Panc1 (cell line): ENCODE data around the gene HNRNPA1. TPM values are rescaled to one million over a fixed set of nuclear protein-coding genes. Genes with fewer than 3 reads are reported as not detected.

Experiments
- ATAC-seq: fragments of 200-7000 bp; cut with Tn5 transposase; 2 replicates; pipeline ENCODE4 v1.9.1; 2020; ENCODE audit warnings: mild to moderate bottlenecking, moderate library complexity
- BruUV-seq: library from RNA; stranded (reverse); fragments of 400-500 nt; replicated peaks from 2 replicates; lab custom pipeline; 2021; lab: Mats Ljungman, UMichigan
- CTCF ChIA-PET: fragments of 300-600 bp; sonication (Branson Sonifier 250); formaldehyde crosslinking; loops from one replicate; lab custom pipeline; 2022; ENCODE audit warnings: antibody characterized with exemption; lab: Charles Lee
- POLR2A ChIA-PET: fragments of 300-600 bp; sonication (Branson Sonifier 250); formaldehyde crosslinking; loops from one replicate; lab custom pipeline; 2022; ENCODE audit warnings: antibody characterized with exemption; lab: Charles Lee
- DNase-seq: peaks from one replicate; pipeline ENCODE4 v3.0.0-alpha.2; 2010; ENCODE audit warnings: low read depth, low spot score
- H3K27ac ChIP-seq: 2 replicates; pipeline ENCODE4 v1.5.1; 2011; ENCODE audit warnings: mild to moderate bottlenecking, low read length, inconsistent platforms
- H3K27me3 ChIP-seq: fragments of 200-500 bp; sonication (Bioruptor generic); 2 replicates; pipeline ENCODE4 v1.6.0; 2014; ENCODE audit warnings: low read length, inconsistent platforms; ENCODE audit not compliant: control insufficient read depth, insufficient read depth
- H3K36me3 ChIP-seq: fragments of 200-500 bp; sonication (Bioruptor generic); 2 replicates; pipeline ENCODE4 v1.5.1; 2014; ENCODE audit warnings: inconsistent platforms, mild to moderate bottlenecking, low read length, moderate library complexity; ENCODE audit not compliant: control insufficient read depth, insufficient read depth
- H3K4me1 ChIP-seq: 2 replicates; pipeline ENCODE4 v1.5.1; 2011; ENCODE audit warnings: inconsistent platforms, mild to moderate bottlenecking, low read length, moderate library complexity; ENCODE audit not compliant: control insufficient read depth, insufficient read depth
- H3K4me3 ChIP-seq, 2 experiments: 2 replicates each; pipeline ENCODE4 v1.5.1; 2011 to 2012; ENCODE audit warnings: low read depth in 2 of 2, low read length in 2 of 2, mild to moderate bottlenecking in 2 of 2, inconsistent platforms in 1 of 2, moderate library complexity in 1 of 2
- H3K9me3 ChIP-seq: fragments of 200-500 bp; sonication (Bioruptor generic); 2 replicates; pipeline ENCODE4 v1.5.1; 2014; ENCODE audit warnings: low read depth, mild to moderate bottlenecking, inconsistent platforms, low read length, moderate library complexity; ENCODE audit not compliant: control insufficient read depth, insufficient read depth
- CTCF ChIP-seq: fragments of 450-650 bp; IDR thresholded peaks from 2 replicates; pipeline ENCODE4 v1.5.1; 2017; ENCODE audit warnings: mild to moderate bottlenecking
- POLR2AphosphoS5 ChIP-seq: IDR thresholded peaks from 2 replicates; pipeline ENCODE4 v1.6.1; 2012; ENCODE audit warnings: mild to moderate bottlenecking, low read depth, low read length, moderate library complexity
- REST ChIP-seq, 2 experiments: IDR thresholded peaks; 2 replicates each; pipeline ENCODE4 v1.6.1; 2011 to 2012; ENCODE audit warnings: low read depth in 2 of 2, control low read depth in 1 of 2, low read length in 1 of 2, mild to moderate bottlenecking in 1 of 2, moderate library complexity in 1 of 2; ENCODE audit not compliant: insufficient read depth in 1 of 2
- SIN3A ChIP-seq: IDR thresholded peaks from 2 replicates; pipeline ENCODE4 v1.6.1; 2012; ENCODE audit warnings: low read depth, mild to moderate bottlenecking, low read length, moderate library complexity, borderline replicate concordance; ENCODE audit not compliant: insufficient read depth
- TCF7L2 ChIP-seq: IDR thresholded peaks from 2 replicates; pipeline ENCODE4 v1.6.1; 2011; ENCODE audit warnings: mild to moderate bottlenecking, low read depth, low read length, inconsistent platforms
- in situ Hi-C: cut with HindIII; loops from 2 replicates; pipeline ENCODE4 v1.10.0; 2016; ENCODE audit warnings: low sequenced_read_pairs, low pct_unique_long_range_greater_than_20kb
- intact Hi-C: fragments of 100-400 bp; cut with micrococcal nuclease; formaldehyde crosslinking; loops from one replicate; pipeline ENCODE4 v1.10.0; 2022; ENCODE audit not compliant: unreplicated experiment
- total RNA-seq: library from RNA; stranded (reverse); gene quantifications from one replicate; pipeline ENCODE4 v1.2.1, GENCODE V29; 2021; ENCODE audit not compliant: unreplicated experiment

HNRNPA1 gene
- total RNA-seq, 1 experiment from 2014 or later = 689 TPM

- no TSS peak for BruUV-seq
- intact Hi-C loops = no loop called here
- in situ Hi-C loops = no loop called here
- H3K27ac ChIP-seq = no peak overlapping the region
- no peaks in the 10 kb centered on the region for H3K27me3 ChIP-seq
- H3K36me3 ChIP-seq = peaks cover 3% of the 10 kb centered on the region
- ATAC-seq (no peak), DNase-seq (no peak)
- TF ChIP-seq TCF7L2 = no peak
- TF ChIP-seq REST (IDR thresholded peaks at IDR 0.05; ENCODE audit: insufficient read depth in 1 of 2, low read depth in 2 of 2, low read length in 1 of 2) = no peak
- no peak for TF ChIP-seq CTCF
- TF ChIP-seq SIN3A = no peak
- TF ChIP-seq POLR2AphosphoS5 = no peak
- no peak overlapping the region for H3K4me3 ChIP-seq
- H3K9me3 ChIP-seq = no peaks in the 10 kb centered on the region
- H3K4me1 ChIP-seq = peaks cover 24% of the 10 kb centered on the region
- ChIA-PET CTCF (no interaction called here), POLR2A (no interaction called here)
Observed at GRCh38 chr12:54329759-54330158, 49.2 kb downstream of the HNRNPA1 start.

- intact Hi-C loops = no loop called here
- no peak for TF ChIP-seq POLR2AphosphoS5
- TF ChIP-seq SIN3A = no peak
- no peak for TF ChIP-seq TCF7L2
- Histone ChIP-seq H3K4me3 (no peak overlapping the region), H3K36me3 (no peaks in the 10 kb centered on the region; the same call in none of the 2 replicates), H3K4me1 (peaks cover 24% of the 10 kb centered on the region), H3K27me3 (no peaks in the 10 kb centered on the region), H3K9me3 (no peaks in the 10 kb centered on the region), H3K27ac (peak overlapping the region; percentile 34; the same call in 1 of the 2 replicates)
- BruUV-seq = no TSS peak
- POLR2A ChIA-PET = no interaction called here
- in situ Hi-C loops = no loop called here
- DNase-seq (no peak), ATAC-seq (no peak)
- CTCF ChIA-PET = no interaction called here
Observed at GRCh38 chr12:54330442-54330841, 49.9 kb downstream of the HNRNPA1 start.

- ChIA-PET CTCF (no interaction called here), POLR2A (no interaction called here)
- TF ChIP-seq CTCF = no peak
- TF ChIP-seq POLR2AphosphoS5 = no peak
- no peak for TF ChIP-seq REST (IDR thresholded peaks at IDR 0.05; ENCODE audit: insufficient read depth in 1 of 2, low read depth in 2 of 2, low read length in 1 of 2)
- no peak for TF ChIP-seq SIN3A
- no peak for TF ChIP-seq TCF7L2
- Histone ChIP-seq H3K4me1 (peaks cover 23% of the 10 kb centered on the region), H3K36me3 (no peaks in the 10 kb centered on the region; the same call in 1 of the 2 replicates), H3K4me3 (no peak overlapping the region), H3K9me3 (no peaks in the 10 kb centered on the region), H3K27ac (no peak overlapping the region), H3K27me3 (no peaks in the 10 kb centered on the region)
- in situ Hi-C loops (no loop called here), intact Hi-C loops (no loop called here)
- DNase-seq (no peak), ATAC-seq (no peak)
- BruUV-seq = no TSS peak
Observed at GRCh38 chr12:54331461-54331860, 50.9 kb downstream of the HNRNPA1 start.
